PFSK-1 (cell line): Measurements from ENCODE around the gene CD81.

Experiments
- FOXP2 ChIP-seq: optimal IDR thresholded peaks from 2 replicates; pipeline ENCODE3; 2011; ENCODE audit warnings: borderline replicate concordance, control low read depth, inconsistent platforms; ENCODE audit not compliant: insufficient read depth; ENCODE audit errors: extremely low read length, extremely low read depth
- POLR2AphosphoS5 ChIP-seq: IDR thresholded peaks from 2 replicates; pipeline ENCODE4 v1.6.1; 2012; ENCODE audit warnings: low read depth, mild to moderate bottlenecking, control low read depth, low read length, moderate library complexity
- SIN3A ChIP-seq: IDR thresholded peaks from 2 replicates; pipeline ENCODE4 v1.6.1; 2012; ENCODE audit warnings: mild to moderate bottlenecking, low read length, moderate library complexity, borderline replicate concordance; ENCODE audit not compliant: insufficient read depth
- TAF1 ChIP-seq: IDR thresholded peaks from 2 replicates; pipeline ENCODE4 v1.6.1; 2012; ENCODE audit warnings: low read length, control low read depth, borderline replicate concordance; ENCODE audit not compliant: insufficient read depth
- TF ChIP-seq, protein P1 (sequence below), 2 experiments: IDR thresholded peaks; 2 replicates each; pipeline versions ENCODE4 v1.6.1 to v1.8.0; 2011 to 2012; ENCODE audit warnings: low read depth in 2 of 2, low read length in 2 of 2, control low read depth in 1 of 2, inconsistent platforms in 1 of 2, mild to moderate bottlenecking in 1 of 2, moderate library complexity in 1 of 2; ENCODE audit not compliant: insufficient read depth in 1 of 2

Gene CD81

DNA sequence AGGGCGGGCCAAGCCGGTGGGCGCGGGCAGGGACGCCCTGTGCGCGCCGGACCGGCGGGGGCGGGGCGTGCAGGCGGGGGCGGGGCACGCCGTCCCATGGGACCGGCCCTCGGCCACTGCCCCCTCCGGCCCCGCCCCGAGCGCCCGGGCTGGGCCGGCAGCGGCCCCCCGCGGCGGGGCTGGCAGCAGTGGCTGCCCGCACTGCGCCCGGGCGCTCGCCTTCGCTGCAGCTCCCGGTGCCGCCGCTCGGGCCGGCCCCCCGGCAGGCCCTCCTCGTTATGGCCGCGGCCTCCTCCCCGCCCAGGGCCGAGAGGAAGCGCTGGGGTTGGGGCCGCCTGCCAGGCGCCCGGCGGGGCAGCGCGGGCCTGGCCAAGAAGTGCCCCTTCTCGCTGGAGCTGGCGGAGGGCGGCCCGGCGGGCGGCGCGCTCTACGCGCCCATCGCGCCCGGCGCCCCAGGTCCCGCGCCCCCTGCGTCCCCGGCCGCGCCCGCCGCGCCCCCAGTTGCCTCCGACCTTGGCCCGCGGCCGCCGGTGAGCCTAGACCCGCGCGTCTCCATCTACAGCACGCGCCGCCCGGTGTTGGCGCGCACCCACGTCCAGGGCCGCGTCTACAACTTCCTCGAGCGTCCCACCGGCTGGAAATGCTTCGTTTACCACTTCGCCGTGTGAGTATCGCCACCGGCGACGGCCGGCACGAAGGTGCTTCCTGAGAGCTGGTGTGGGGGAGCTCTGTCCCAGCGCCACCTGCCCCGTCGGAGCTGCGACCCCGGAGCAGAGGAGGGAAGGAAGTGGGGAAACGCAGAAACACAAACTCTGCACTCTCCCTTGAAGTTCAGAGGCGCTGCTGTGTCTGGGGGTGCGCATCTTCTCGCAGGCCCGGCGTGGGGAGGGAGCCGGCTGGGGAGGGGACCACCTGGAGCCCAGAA lies 68.0 kb downstream of the CD81 start, which contains the start of gene KCNQ1:
TSS of gene KCNQ1 (plus strand) at position 188 of the 925 bp plus-strand sequence. CDS start at position 279, 91 bp downstream.
- TF ChIP-seq TAF1 (no peak), SIN3A (no peak), FOXP2 (no peak), POLR2AphosphoS5 (no peak)
- TF ChIP-seq, protein P1, sequence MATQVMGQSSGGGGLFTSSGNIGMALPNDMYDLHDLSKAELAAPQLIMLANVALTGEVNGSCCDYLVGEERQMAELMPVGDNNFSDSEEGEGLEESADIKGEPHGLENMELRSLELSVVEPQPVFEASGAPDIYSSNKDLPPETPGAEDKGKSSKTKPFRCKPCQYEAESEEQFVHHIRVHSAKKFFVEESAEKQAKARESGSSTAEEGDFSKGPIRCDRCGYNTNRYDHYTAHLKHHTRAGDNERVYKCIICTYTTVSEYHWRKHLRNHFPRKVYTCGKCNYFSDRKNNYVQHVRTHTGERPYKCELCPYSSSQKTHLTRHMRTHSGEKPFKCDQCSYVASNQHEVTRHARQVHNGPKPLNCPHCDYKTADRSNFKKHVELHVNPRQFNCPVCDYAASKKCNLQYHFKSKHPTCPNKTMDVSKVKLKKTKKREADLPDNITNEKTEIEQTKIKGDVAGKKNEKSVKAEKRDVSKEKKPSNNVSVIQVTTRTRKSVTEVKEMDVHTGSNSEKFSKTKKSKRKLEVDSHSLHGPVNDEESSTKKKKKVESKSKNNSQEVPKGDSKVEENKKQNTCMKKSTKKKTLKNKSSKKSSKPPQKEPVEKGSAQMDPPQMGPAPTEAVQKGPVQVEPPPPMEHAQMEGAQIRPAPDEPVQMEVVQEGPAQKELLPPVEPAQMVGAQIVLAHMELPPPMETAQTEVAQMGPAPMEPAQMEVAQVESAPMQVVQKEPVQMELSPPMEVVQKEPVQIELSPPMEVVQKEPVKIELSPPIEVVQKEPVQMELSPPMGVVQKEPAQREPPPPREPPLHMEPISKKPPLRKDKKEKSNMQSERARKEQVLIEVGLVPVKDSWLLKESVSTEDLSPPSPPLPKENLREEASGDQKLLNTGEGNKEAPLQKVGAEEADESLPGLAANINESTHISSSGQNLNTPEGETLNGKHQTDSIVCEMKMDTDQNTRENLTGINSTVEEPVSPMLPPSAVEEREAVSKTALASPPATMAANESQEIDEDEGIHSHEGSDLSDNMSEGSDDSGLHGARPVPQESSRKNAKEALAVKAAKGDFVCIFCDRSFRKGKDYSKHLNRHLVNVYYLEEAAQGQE (IDR thresholded peaks at IDR 0.05; ENCODE audit: insufficient read depth in 1 of 2, low read depth in 2 of 2, low read length in 2 of 2), result no peak

DNA sequence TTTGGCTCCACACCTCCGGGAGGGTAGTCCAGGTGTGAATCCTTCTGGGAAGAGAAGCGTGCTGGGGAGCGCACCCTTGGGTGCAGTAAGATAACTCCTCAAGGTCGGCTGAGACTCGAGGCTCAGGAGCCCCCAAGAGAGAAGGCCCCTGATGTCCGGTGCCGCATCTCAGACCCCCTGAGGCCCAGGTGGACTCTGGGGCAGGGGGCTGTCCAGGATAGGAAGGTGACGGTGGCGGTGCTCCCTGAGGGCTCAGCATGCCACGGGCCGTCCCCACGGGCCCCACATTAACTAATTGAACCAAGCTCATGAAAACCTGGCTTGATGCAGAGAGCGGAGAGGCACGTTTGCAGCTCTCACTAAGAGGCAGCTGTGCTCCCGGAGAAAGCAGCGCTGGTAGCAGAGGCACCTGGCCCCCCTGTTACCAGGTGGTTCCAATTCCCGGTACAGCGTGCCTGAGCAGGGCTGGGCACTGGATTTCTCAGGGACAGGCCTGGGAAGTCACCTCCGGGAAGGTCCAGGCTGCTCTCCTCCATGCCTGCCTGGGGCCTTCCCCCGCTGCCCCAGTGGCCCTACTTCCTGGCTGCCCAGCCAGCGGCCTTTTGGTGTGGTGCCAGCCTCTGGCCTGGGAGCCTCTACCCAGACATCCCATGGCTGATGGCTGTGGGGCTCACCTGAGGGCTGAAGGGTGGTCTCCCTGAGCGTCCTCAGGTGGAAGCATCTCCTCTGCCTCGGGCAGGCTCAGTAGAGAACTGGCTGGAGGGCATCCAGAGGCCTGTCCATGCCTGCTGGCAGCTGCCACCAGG lies 68.8 kb downstream of the CD81 start:
- TF ChIP-seq FOXP2 (no peak), TAF1 (no peak), SIN3A (no peak), POLR2AphosphoS5 (no peak)
- TF ChIP-seq, protein P1 (IDR thresholded peaks at IDR 0.05; ENCODE audit: insufficient read depth in 1 of 2, low read depth in 2 of 2, low read length in 2 of 2), result no peak

DNA sequence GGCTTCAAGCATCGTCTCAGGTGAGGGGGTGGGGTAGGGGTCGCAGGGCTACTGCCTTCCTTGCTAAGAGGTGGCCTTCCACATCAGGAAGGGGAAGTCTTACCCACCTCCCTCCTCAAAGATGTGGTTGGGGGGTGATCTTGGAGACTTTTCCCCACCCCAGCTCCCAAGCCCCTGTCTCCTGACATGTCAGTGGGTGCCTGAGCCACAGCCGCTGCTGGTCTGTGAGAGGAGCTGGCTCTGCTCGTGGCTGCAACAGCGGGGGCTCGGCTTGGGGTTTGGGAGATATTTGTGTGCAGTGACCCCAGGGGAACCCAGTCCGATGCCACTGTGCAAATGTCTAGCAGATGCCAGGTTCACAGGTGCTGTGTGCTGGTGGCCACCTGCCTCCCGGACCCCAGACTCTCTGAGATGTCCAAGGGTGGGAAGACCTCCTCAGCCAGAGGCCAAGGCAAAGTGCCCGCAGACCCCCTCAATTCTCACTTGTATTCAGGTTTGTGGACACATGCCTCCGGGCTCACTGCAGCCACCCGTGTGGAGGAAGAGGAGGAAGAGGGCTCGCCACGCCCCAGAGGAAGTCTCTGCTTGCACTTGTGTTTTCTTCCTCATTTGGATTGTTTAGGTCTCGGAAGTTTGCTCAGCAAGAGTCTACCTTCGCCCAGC lies 69.6 kb downstream of the CD81 start:
- TF ChIP-seq FOXP2 (no peak), TAF1 (no peak), SIN3A (no peak), POLR2AphosphoS5 (no peak)
- TF ChIP-seq, protein P1 (IDR thresholded peaks at IDR 0.05; ENCODE audit: insufficient read depth in 1 of 2, low read depth in 2 of 2, low read length in 2 of 2), result no peak
